ENCODE measurements around the gene MIS12.

Gene MIS12

DNA sequence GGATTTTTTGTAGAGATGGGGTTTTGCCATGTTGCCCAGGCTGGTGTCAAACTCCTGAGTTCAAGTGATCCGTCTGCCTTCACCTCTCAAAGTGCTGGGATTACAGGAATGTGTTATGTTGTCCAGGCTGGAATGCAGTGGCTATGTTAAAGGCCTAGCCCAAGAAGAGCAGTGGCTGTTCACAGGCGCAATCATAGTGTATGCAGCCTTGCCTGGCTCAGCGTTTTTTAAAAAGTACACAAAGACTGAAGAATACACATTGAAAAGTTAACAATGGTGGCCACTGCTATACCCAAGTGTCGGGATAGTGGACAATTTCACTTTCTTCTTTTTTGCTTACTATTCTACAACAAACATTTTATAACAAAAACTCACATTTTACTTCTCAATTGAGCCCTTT is 7.4 kb upstream of the MIS12 start:
- FAIRE-seq (no peak), DNase-seq (ENCODE audit: insufficient read length, low spot score) (no peak)
- TF ChIP-seq, protein P1, sequence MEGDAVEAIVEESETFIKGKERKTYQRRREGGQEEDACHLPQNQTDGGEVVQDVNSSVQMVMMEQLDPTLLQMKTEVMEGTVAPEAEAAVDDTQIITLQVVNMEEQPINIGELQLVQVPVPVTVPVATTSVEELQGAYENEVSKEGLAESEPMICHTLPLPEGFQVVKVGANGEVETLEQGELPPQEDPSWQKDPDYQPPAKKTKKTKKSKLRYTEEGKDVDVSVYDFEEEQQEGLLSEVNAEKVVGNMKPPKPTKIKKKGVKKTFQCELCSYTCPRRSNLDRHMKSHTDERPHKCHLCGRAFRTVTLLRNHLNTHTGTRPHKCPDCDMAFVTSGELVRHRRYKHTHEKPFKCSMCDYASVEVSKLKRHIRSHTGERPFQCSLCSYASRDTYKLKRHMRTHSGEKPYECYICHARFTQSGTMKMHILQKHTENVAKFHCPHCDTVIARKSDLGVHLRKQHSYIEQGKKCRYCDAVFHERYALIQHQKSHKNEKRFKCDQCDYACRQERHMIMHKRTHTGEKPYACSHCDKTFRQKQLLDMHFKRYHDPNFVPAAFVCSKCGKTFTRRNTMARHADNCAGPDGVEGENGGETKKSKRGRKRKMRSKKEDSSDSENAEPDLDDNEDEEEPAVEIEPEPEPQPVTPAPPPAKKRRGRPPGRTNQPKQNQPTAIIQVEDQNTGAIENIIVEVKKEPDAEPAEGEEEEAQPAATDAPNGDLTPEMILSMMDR (IDR thresholded peaks at IDR 0.05; ENCODE audit: insufficient read depth, missing control alignments), result no peak

DNA sequence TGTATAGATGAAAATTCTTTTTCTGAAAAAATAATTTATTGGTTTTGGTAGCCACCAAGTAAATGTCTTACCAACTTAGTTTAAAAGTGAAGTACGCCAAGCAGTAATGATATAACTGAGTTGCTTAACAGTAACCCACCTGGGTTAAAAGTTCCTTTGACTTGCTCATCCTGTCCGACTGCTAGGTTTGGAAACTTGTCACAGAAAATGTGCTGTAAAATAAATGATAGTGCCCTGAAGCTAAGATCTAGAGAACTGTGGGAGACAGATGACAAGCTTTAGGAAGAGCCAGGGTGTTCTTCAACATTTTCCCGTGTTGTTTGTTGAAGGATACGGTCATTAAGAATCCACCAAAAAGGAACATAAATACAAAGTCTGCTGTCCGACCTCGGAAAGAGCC is 5.4 kb upstream of the MIS12 start:
- TF ChIP-seq, protein P1 (IDR thresholded peaks at IDR 0.05; ENCODE audit: insufficient read depth, missing control alignments), result no peak
- DNase-seq (ENCODE audit: insufficient read length, low spot score), result no peak
- no peak for FAIRE-seq

DNA sequence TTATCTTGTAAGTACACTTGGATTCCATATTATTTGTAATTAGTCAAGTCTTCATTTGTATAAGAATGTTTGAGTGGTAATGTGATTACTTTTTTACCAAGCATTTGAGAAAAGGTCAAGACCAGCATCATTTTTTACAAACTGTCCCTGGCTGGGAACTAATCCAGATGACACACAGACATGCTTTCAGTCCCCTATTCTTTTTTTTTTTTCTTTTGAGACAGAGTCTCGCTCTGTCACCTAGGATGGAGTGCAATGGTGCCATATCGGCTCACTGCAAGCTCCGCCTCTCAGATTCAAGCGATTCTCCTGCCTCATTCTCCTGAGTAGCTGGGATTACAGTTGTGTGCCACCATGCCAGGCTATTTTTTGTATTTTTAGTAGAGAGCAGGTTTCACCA is 4.9 kb upstream of the MIS12 start:
- TF ChIP-seq, protein P1 (IDR thresholded peaks at IDR 0.05; ENCODE audit: insufficient read depth, missing control alignments), result no peak
- no peak for FAIRE-seq
- no peak for DNase-seq (ENCODE audit: insufficient read length, low spot score)

DNA sequence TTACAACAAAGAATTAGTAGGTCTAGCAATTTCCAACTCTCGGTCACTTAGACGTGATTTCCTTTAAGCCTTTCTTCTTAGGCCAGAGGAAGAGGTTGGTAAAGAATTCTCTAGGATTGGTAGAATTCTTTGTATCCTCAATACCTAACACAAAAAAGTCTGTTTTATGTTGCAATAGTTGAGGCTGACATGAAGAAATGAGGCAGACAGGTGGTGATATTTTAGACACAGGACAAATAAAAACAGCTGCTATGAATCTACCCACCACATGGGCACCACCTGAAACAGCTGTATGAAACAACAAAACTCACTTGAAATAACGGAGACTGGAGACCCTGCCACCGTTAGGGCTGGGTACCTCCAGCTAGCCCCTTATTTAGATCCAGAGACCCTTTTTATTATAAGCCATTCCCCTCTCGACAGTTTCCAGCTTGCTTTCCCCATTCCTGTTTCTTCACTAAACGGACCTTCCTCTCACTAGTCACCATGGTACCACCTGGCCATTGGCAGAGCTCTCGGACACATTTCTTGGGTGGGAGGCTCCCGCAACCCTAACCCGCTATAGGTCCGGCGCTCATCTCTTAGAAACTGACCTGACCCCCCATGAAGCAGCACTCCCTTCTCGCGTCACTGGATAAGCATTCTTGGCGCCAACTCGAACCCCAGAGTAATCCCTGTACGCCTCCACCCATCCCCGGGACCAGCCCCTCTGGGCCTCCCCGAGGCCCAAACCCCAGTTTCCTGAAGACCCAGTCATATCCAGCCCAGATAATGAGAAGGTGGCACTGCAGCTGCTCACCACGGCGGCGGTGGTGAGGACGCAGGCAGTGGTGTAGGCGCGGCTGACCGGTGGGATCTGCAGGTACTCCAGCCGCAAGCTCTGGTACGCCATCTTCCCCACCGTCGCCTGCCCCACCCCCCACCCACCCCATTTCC is 828 bp upstream of the MIS12 start, which contains the start of gene DERL2:
TSS of gene DERL2 (minus strand) at position 909 of the 936 bp plus-strand sequence. CDS start at position 892, 17 bp downstream.
- no peak for DNase-seq (ENCODE audit: insufficient read length, low spot score)
- TF ChIP-seq, protein P1 (IDR thresholded peaks at IDR 0.05; ENCODE audit: insufficient read depth, missing control alignments), result no peak
- FAIRE-seq, result no peak

DNA sequence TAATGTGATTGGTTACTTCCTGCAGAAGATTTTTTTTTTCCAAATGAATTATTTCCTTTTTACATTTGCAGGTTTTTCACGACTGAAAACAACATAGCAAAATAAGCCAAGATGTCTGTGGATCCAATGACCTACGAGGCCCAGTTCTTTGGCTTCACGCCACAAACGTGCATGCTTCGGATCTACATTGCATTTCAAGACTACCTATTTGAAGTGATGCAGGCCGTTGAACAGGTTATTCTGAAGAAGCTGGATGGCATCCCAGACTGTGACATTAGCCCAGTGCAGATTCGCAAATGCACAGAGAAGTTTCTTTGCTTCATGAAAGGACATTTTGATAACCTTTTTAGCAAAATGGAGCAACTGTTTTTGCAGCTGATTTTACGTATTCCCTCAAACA is 2.4 kb downstream of the MIS12 start:
- DNase-seq (ENCODE audit: insufficient read length, low spot score) (no peak), FAIRE-seq (no peak)
- TF ChIP-seq, protein P1 (IDR thresholded peaks at IDR 0.05; ENCODE audit: insufficient read depth, missing control alignments), result no peak

DNA sequence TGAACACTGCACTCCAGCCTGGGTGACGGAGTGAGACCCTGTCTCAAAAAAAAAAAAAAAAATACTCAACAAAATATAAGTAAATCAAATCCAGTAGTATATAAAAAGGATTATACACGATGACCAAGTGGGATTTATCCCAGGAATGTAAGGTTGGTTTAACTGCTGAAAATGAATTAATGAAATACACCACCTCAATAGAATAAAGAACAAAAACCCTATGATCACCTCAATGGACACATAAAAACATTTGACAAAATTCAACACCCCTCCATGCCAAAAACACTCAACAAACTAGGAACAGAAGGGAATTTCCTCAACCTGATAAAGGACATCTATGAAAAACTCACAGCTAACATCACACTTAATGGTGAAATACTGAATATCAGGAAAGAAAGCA is 6.6 kb downstream of the MIS12 start:
- TF ChIP-seq, protein P1 (IDR thresholded peaks at IDR 0.05; ENCODE audit: insufficient read depth, missing control alignments), result no peak
- no peak for DNase-seq (ENCODE audit: insufficient read length, low spot score)
- FAIRE-seq, result no peak

All from D721Med (cell line).